HG02642 (cell line): Measurements from ENCODE around the gene TNFAIP8L2.

ENCODE experiments used
- ATAC-seq: cut with Tn5 transposase; IDR thresholded peaks from one replicate; pipeline ENCODE4 v1.9.1; 2021; ENCODE audit warnings: mild to moderate bottlenecking; ENCODE audit not compliant: unreplicated experiment, poor library complexity

TNFAIP8L2 gene

DNA sequence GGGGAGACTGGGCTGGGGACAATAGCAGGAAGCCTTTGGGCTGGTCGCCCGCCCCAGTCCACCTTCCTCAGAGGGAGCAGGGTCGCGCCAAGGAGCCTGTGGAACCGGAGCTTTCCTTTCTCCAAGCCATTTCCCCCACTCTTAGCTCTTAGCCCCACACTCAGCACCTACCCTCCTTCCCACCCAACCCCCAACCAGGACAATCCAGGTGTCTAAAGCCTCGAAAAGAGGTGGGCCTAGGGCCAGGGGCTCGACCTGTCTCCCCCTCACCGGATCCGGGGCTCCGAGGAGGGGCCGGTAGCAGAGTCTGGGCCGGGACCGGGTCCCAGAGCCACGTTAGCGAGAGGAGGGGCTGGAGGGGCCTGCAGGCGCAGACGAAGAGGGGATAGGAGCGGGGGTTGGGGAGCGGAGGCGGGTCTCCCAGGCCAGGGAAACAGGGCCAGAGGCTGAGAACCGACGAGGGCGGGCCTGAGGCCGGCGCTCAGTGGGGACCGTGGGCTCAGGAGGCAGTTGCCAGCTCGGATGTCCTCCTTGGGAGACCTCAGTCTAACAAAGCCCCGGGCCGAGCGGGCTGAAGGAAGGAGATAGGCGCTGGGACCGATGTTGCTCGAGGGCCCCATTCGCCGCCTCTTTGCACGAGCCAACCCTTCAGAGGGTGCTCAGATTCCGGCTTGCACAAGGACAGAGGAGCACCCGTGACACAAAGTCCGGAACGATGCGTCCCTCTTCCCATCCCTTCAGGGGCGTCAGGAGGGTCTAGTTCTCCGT lies 11.0 kb upstream of the TNFAIP8L2 start:
- no peak for ATAC-seq

DNA sequence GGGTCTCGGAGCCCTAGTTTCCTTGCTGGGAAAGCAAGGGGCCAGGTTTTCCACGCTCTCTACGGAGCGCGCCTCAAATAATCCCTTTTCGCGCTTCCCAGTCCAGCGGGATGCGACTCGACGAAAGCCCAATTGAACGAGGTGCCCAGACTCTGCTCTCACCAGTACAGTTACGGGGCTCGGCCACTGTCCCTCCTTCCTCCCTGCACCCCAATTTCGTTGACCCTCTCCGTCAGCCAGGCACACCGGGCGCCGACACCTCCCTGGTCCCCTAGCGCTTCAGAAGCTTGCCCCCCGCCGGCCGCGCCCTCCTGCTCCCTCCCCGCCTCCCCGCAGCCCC lies 10.4 kb upstream of the TNFAIP8L2 start:
- peak; percentile 4 for ATAC-seq

GRCh38 chr1:151146412-151147131 lies 9.9 kb upstream of the TNFAIP8L2 start, which contains the start of gene SEMA6C:
TSS of gene SEMA6C (minus strand) at chr1:151146631. CDS start at chr1:151142621, 4,010 bp downstream.
- peak; percentile 99 for ATAC-seq

- peak; percentile 4 for ATAC-seq
These were observed 9.3 kb upstream of the TNFAIP8L2 start for GRCh38 chr1:151147132-151147503.

- no peak for ATAC-seq
These were observed 8.8 kb upstream of the TNFAIP8L2 start for GRCh38 chr1:151147665-151148064.

GRCh38 chr1:151157067-151157531 lies 650 bp downstream of the TNFAIP8L2 start:
- ATAC-seq: peak; percentile 26

GRCh38 chr1:151158326-151158725 lies 1.9 kb downstream of the TNFAIP8L2 start:
- ATAC-seq: no peak

DNA sequence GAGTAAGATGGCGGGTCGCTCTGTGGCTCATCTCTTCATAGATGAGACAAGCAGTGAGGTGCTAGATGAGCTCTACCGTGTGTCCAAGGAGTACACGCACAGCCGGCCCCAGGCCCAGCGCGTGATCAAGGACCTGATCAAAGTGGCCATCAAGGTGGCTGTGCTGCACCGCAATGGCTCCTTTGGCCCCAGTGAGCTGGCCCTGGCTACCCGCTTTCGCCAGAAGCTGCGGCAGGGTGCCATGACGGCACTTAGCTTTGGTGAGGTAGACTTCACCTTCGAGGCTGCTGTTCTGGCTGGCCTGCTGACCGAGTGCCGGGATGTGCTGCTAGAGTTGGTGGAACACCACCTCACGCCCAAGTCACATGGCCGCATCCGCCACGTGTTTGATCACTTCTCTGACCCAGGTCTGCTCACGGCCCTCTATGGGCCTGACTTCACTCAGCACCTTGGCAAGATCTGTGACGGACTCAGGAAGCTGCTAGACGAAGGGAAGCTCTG lies 2.4 kb downstream of the TNFAIP8L2 start:
- no peak for ATAC-seq

GRCh38 chr1:151159373-151159772 lies 2.9 kb downstream of the TNFAIP8L2 start:
- no peak for ATAC-seq

DNA sequence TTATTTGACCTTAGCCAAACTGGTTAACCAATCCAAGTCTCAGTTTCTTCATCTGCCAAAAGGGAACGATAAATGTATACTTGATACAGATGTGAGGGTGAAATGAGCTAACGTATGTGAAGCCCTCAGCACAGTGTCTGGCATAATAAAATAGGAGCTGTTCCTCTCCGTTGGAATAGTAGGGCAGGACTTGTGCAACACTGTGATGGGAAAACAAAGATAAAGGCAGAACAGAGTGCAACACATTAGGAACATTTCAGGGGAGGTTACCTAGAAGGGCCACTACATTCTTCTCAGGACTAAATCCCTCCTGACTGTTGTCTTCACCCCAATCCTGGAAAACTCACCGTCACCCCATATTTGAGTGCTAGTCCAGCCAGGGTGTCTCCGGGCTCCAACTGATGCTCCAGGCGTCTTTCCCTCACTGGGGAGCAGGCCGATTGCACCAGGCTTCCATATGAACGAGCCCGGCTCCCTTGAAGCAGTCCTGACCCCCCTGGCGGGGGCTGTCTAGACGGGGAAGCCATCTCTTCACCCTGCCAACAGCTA lies 8.4 kb downstream of the TNFAIP8L2 start:
- no peak for ATAC-seq

DNA sequence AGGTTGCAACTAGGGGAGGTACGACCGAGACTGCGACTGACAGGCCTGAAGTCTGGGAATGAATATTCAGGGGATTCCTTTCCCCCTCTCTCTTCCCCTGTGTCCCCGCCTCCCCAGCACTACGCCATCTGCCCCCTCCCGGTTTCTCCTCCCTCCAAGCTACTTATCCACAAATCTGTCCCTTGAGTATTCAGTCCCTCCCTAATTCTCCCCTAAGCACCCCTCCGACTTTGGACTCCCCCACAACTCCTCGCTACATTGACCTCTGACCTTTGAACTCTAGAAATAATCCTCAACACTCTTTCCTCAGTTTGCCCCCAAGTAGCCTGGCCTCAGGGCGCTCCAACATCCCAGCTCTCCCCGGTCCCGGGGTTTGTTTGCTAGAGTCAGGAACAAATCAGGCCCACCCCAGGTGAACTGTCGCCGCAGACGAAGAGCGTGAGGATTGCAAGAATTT lies 8.9 kb downstream of the TNFAIP8L2 start:
- no peak for ATAC-seq

- ATAC-seq: peak; percentile 88
These were observed 9.5 kb downstream of the TNFAIP8L2 start, which contains the start of the genes LYSMD1 and SCNM1 for GRCh38 chr1:151165738-151166504. TSS of gene LYSMD1 (minus strand) at chr1:151165902. CDS start at chr1:151165258, 644 bp downstream. TSS of gene SCNM1 (plus strand) at chr1:151166144. CDS start at chr1:151166153, 9 bp downstream.

- no peak for ATAC-seq
These were observed 10.1 kb downstream of the TNFAIP8L2 start for GRCh38 chr1:151166505-151166956.

DNA sequence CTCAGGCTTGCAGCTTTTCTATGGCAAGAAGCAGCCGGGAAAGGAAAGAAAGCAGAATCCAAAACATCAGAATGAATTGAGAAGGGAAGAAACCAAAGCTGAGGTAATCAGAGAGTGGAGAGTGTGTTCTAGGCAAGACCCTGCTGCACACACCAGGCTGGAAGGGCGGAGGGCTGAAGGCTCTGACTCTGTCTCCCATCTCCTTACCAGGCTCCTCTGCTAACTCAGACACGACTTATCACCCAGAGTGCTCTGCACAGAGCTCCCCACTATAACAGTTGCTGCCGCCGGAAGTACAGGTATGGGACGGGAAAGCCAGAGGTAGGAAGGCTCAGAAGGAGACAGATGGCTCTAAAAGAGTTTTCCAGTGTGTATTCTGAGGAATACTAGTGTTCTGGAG lies 10.7 kb downstream of the TNFAIP8L2 start:
- ATAC-seq: no peak

- no peak for ATAC-seq
These were observed 14.7 kb downstream of the TNFAIP8L2 start for GRCh38 chr1:151171190-151171589.

DNA sequence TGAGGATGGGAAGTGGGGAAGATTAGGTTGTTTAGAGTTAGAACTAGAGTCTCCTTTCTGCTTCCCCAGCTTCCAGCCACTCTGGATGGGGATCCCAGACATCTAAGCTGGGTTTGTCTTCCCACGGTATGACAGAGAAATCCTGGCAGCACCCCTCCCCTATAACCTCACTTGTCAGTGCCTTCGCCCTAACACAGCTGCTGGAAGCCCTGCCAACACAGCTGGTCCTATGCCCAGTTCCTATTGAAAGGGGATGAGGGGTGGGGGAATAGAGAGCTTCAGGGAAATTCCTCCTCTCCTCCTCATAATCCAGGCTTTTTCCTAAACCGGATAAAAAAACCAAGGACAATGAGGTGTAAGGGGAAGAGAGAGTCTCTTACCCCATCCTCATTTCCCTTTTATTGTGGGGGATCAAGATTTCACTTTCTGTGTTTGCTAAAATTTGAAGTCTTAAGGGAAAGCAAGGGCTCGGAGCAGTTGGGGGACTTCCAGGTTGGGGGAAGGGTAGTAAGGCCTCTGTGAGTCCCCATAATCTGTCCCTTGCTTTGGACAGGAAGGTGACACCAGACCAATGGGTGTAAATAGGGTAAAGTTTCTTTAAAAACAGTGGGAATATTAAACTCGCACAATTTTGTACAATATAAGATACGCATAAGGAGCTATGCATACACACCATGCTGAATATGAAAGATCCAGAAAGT lies 18.7 kb downstream of the TNFAIP8L2 start:
- no peak for ATAC-seq

- no peak for ATAC-seq
These were observed 19.4 kb downstream of the TNFAIP8L2 start, which contains the start of gene TMOD4 for GRCh38 chr1:151175863-151176262. TSS of gene TMOD4 (minus strand) at chr1:151175981. CDS start at chr1:151174875, 1,106 bp downstream.

GRCh38 chr1:151176514-151177045 lies 20.1 kb downstream of the TNFAIP8L2 start:
- no peak for ATAC-seq

DNA sequence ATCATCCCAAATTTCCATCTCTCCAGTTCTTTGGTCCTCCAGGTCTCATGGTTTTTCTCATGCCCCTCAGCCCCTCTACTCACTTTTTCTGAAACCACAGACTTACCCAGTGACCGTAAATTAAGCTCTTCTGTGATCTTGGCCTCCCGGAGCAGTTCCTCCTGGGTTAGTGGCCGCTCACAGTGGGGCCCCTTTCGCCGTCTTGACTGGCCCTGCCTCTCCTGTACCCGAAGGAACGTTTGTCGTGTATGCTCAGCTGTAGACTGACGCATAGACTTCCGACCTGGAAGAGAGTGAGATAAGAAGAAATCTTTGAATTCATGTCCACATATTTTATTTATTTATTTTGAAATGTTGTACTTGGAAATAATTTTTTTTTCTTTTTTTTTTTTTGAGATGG lies 27.8 kb downstream of the TNFAIP8L2 start:
- no peak for ATAC-seq
